K562 (cell line): Measurements from ENCODE around the gene TRMT1. TPM values are rescaled to one million over a fixed set of nuclear protein-coding genes. Genes with fewer than 3 reads are reported as not detected.

Experiments used
- CEBPG ChIP-seq, 3 experiments: fragments of 200-800 bp in 1 of 3; sonication (Bioruptor generic) in 1 of 3; sonication (generic) in 1 of 3; formaldehyde crosslinking in 1 of 3; IDR thresholded peaks in 2 of 3; conservative IDR thresholded peaks in 1 of 3; 2 replicates each; pipeline versions ENCODE4 v1.6.1 to v1.8.0; 2016 to 2022; ENCODE audit warnings: missing compliant biosample characterization in 2 of 3, missing genetic modification characterization in 2 of 3, mild to moderate bottlenecking in 1 of 3, missing genetic modification reagents in 1 of 3
- GABPA ChIP-seq: fragments of 200-800 bp; sonication (Bioruptor generic); conservative IDR thresholded peaks from 2 replicates; pipeline ENCODE4 v1.6.1; 2016; ENCODE audit warnings: low read depth, missing genetic modification characterization, missing compliant biosample characterization
- KLF13 ChIP-seq: fragments of 450-650 bp; IDR thresholded peaks from 2 replicates; pipeline ENCODE4 v1.6.1; 2016; ENCODE audit warnings: missing genetic modification characterization, low read depth, mild to moderate bottlenecking, missing compliant biosample characterization, moderate library complexity, borderline replicate concordance
- MAFG ChIP-seq: fragments of 450-650 bp; conservative IDR thresholded peaks from 2 replicates; pipeline ENCODE4 v1.6.1; 2016; ENCODE audit warnings: missing genetic modification characterization, missing compliant biosample characterization
- NFXL1 ChIP-seq: fragments of 450-650 bp; formaldehyde crosslinking; IDR thresholded peaks from 2 replicates; pipeline ENCODE4 v1.4.0; 2021; ENCODE audit warnings: mild to moderate bottlenecking
- RFX7 ChIP-seq: fragments of 250-450 bp; sonication (Bioruptor Pico); IDR thresholded peaks from 2 replicates; pipeline ENCODE4 v1.5.1; 2021; ENCODE audit warnings: mild to moderate bottlenecking
- SMARCC2 ChIP-seq: fragments of 450-650 bp; IDR thresholded peaks from 2 replicates; pipeline ENCODE4 v1.6.1; 2017; ENCODE audit warnings: antibody characterized with exemption, moderate library complexity, mild to moderate bottlenecking, low read depth
- polyA plus RNA-seq, 8 experiments: library from polyadenylated mRNA; depleted of rRNA in 4 of 8; stranded (reverse) in 5 of 8; unstranded in 3 of 8; fragments of >200 nt; fragmentation: Nextera tagmentation in 2 of 8; fragmentation: Illumina TruSeq in 1 of 8; extraction: Ambion mirVana in 2 of 8; extraction: Trizol in 1 of 8; gene quantifications; 2 replicates each; pipeline versions ENCODE4 v1.2.1 to v1.2.3, GENCODE V29; 2011 to 2014; ENCODE audit warnings: inconsistent platforms in 1 of 8, missing spikeins in 1 of 8
- total RNA-seq, 7 experiments: library from RNA; depleted of rRNA in 6 of 7; stranded (reverse); fragments of >200 nt in 6 of 7; fragmentation: Illumina TruSeq in 2 of 7; extraction: Trizol in 2 of 7; gene quantifications; 2 replicates each; pipeline versions ENCODE4 v1.2.1 to v1.2.3, GENCODE V29; 2011 to 2021; ENCODE audit warnings: low replicate concordance in 1 of 7
- TF ChIP-seq, protein P1 (sequence below): sonication (generic); formaldehyde crosslinking; IDR thresholded peaks from 2 replicates; pipeline ENCODE4 v1.8.0; 2023; ENCODE audit warnings: mild to moderate bottlenecking, missing genetic modification reagents
- TF ChIP-seq, protein P2 (sequence below): sonication (generic); formaldehyde crosslinking; IDR thresholded peaks from 2 replicates; pipeline ENCODE4 v1.8.1; 2023; ENCODE audit warnings: mild to moderate bottlenecking, missing genetic modification reagents, moderate library complexity
- TF ChIP-seq, protein P3 (sequence below): fragments of 250-450 bp; sonication (Bioruptor Pico); IDR thresholded peaks from 2 replicates; pipeline ENCODE4 v1.8.0; 2022; ENCODE audit warnings: inconsistent platforms
- TF ChIP-seq, protein P4 (sequence below), 2 experiments: fragments of 450-650 bp; conservative IDR thresholded peaks; 2 replicates each; pipeline ENCODE4 v1.6.1; 2017; ENCODE audit warnings: mild to moderate bottlenecking in 2 of 2, moderate library complexity in 2 of 2
- TF ChIP-seq, protein P5 (sequence below): sonication (generic); formaldehyde crosslinking; IDR thresholded peaks from 2 replicates; pipeline ENCODE4 v1.8.1; 2022; ENCODE audit warnings: missing genetic modification reagents
- TF ChIP-seq, protein P6 (sequence below): fragments of 450-650 bp; conservative IDR thresholded peaks from 2 replicates; pipeline ENCODE4 v1.6.1; 2016; ENCODE audit warnings: missing genetic modification characterization, low read depth, mild to moderate bottlenecking, control low read depth, missing compliant biosample characterization

Gene TRMT1
- total and polyA plus RNA-seq, 9 of the 15 experiments (the other 6 are each of a cell fraction or from before 2014, with no cell fraction given), result 5.8 to 158 (median 54.3) TPM

DNA sequence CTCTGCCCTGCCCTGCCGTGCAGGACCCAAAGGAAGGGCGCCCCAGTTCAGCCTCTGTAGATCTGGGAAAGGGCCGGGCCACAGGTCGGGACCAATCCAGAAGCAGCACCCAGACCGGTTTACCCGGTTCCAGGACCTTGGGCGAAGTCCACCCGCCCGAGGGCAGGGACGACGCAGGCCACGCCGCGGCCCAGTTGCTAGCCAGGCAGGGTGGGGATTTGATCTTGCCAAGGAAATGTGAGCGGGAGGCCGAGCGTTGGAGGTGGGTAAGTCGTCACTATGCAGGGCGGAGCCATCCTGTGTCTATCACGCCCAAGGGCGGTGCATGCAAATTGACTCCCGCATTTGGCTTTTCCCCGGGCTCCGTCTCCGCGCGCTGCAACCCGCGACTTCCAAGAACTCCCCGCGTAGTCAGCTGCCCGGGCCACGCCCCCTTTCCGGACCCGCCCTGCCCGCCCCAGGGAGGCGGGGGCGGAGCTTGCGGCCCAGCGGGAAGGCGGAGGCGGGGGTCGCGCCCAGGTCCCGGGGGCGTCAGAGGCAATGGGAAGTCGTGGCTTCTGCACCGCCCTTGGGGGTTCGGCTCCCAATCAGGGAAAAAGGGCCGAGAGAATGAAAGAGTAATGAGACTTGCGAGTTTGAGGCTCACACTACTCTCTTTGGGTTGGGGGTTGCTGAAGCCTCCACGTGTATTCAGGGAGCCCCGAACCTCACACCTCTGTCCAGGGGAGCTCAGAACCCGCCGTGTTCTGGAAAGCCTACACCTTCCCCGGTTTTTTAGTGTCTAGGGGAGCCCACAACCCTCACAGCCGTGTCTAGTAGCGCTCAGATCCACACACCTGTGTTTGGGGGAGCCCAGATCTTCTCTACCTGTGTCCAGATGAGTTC lies 46.4 kb upstream of the TRMT1 start (continued):
- TF ChIP-seq, protein P1, sequence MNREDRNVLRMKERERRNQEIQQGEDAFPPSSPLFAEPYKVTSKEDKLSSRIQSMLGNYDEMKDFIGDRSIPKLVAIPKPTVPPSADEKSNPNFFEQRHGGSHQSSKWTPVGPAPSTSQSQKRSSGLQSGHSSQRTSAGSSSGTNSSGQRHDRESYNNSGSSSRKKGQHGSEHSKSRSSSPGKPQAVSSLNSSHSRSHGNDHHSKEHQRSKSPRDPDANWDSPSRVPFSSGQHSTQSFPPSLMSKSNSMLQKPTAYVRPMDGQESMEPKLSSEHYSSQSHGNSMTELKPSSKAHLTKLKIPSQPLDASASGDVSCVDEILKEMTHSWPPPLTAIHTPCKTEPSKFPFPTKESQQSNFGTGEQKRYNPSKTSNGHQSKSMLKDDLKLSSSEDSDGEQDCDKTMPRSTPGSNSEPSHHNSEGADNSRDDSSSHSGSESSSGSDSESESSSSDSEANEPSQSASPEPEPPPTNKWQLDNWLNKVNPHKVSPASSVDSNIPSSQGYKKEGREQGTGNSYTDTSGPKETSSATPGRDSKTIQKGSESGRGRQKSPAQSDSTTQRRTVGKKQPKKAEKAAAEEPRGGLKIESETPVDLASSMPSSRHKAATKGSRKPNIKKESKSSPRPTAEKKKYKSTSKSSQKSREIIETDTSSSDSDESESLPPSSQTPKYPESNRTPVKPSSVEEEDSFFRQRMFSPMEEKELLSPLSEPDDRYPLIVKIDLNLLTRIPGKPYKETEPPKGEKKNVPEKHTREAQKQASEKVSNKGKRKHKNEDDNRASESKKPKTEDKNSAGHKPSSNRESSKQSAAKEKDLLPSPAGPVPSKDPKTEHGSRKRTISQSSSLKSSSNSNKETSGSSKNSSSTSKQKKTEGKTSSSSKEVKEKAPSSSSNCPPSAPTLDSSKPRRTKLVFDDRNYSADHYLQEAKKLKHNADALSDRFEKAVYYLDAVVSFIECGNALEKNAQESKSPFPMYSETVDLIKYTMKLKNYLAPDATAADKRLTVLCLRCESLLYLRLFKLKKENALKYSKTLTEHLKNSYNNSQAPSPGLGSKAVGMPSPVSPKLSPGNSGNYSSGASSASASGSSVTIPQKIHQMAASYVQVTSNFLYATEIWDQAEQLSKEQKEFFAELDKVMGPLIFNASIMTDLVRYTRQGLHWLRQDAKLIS, result peak; percentile 29
- TF ChIP-seq, protein P2, sequence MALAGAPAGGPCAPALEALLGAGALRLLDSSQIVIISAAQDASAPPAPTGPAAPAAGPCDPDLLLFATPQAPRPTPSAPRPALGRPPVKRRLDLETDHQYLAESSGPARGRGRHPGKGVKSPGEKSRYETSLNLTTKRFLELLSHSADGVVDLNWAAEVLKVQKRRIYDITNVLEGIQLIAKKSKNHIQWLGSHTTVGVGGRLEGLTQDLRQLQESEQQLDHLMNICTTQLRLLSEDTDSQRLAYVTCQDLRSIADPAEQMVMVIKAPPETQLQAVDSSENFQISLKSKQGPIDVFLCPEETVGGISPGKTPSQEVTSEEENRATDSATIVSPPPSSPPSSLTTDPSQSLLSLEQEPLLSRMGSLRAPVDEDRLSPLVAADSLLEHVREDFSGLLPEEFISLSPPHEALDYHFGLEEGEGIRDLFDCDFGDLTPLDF (CRISPR knock-in tag), result 0 out of 2 replicates have a peak, but pooled peaks have one; percentile 24
- TF ChIP-seq KLF13 (tag), result peak; percentile 89; the same call in 1 of the 2 replicates
- peak; percentile 48; the same call in 1 of the 2 replicates for TF ChIP-seq GABPA
- no peak for TF ChIP-seq MAFG
- 0 out of 2 replicates have a peak, but pooled peaks have one; percentile 33 for TF ChIP-seq RFX7 (CRISPR knock-in tag)
- TF ChIP-seq NFXL1 (CRISPR knock-in tag), result no peak
- TF ChIP-seq, protein P3, sequence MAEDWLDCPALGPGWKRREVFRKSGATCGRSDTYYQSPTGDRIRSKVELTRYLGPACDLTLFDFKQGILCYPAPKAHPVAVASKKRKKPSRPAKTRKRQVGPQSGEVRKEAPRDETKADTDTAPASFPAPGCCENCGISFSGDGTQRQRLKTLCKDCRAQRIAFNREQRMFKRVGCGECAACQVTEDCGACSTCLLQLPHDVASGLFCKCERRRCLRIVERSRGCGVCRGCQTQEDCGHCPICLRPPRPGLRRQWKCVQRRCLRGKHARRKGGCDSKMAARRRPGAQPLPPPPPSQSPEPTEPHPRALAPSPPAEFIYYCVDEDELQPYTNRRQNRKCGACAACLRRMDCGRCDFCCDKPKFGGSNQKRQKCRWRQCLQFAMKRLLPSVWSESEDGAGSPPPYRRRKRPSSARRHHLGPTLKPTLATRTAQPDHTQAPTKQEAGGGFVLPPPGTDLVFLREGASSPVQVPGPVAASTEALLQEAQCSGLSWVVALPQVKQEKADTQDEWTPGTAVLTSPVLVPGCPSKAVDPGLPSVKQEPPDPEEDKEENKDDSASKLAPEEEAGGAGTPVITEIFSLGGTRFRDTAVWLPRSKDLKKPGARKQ (CRISPR knock-in tag), result no peak
- TF ChIP-seq, protein P4, sequence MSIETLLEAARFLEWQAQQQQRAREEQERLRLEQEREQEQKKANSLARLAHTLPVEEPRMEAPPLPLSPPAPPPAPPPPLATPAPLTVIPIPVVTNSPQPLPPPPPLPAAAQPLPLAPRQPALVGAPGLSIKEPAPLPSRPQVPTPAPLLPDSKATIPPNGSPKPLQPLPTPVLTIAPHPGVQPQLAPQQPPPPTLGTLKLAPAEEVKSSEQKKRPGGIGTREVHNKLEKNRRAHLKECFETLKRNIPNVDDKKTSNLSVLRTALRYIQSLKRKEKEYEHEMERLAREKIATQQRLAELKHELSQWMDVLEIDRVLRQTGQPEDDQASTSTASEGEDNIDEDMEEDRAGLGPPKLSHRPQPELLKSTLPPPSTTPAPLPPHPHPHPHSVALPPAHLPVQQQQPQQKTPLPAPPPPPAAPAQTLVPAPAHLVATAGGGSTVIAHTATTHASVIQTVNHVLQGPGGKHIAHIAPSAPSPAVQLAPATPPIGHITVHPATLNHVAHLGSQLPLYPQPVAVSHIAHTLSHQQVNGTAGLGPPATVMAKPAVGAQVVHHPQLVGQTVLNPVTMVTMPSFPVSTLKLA (conservative IDR thresholded peaks at IDR 0.05), result peak; percentile 58 to 70
- no peak for TF ChIP-seq CEBPG (CRISPR knock-in tag; IDR thresholded peaks at IDR 0.05)
- TF ChIP-seq CEBPG (tag; conservative IDR thresholded peaks at IDR 0.05 in 1 of 2, IDR thresholded peaks at IDR 0.05 in 1 of 2), result no peak
- no peak for TF ChIP-seq SMARCC2
- TF ChIP-seq, protein P5, sequence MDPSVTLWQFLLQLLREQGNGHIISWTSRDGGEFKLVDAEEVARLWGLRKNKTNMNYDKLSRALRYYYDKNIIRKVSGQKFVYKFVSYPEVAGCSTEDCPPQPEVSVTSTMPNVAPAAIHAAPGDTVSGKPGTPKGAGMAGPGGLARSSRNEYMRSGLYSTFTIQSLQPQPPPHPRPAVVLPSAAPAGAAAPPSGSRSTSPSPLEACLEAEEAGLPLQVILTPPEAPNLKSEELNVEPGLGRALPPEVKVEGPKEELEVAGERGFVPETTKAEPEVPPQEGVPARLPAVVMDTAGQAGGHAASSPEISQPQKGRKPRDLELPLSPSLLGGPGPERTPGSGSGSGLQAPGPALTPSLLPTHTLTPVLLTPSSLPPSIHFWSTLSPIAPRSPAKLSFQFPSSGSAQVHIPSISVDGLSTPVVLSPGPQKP (CRISPR knock-in tag), result no peak
- TF ChIP-seq, protein P6, sequence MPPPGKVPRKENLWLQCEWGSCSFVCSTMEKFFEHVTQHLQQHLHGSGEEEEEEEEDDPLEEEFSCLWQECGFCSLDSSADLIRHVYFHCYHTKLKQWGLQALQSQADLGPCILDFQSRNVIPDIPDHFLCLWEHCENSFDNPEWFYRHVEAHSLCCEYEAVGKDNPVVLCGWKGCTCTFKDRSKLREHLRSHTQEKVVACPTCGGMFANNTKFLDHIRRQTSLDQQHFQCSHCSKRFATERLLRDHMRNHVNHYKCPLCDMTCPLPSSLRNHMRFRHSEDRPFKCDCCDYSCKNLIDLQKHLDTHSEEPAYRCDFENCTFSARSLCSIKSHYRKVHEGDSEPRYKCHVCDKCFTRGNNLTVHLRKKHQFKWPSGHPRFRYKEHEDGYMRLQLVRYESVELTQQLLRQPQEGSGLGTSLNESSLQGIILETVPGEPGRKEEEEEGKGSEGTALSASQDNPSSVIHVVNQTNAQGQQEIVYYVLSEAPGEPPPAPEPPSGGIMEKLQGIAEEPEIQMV, result no peak
